ENCODE data around the gene PKIB. TPM values are rescaled to one million over a fixed set of nuclear protein-coding genes. Genes with fewer than 3 reads are reported as not detected.

PKIB gene
- total RNA-seq, 1 donor from 2014 or later = 74.6 TPM

DNA sequence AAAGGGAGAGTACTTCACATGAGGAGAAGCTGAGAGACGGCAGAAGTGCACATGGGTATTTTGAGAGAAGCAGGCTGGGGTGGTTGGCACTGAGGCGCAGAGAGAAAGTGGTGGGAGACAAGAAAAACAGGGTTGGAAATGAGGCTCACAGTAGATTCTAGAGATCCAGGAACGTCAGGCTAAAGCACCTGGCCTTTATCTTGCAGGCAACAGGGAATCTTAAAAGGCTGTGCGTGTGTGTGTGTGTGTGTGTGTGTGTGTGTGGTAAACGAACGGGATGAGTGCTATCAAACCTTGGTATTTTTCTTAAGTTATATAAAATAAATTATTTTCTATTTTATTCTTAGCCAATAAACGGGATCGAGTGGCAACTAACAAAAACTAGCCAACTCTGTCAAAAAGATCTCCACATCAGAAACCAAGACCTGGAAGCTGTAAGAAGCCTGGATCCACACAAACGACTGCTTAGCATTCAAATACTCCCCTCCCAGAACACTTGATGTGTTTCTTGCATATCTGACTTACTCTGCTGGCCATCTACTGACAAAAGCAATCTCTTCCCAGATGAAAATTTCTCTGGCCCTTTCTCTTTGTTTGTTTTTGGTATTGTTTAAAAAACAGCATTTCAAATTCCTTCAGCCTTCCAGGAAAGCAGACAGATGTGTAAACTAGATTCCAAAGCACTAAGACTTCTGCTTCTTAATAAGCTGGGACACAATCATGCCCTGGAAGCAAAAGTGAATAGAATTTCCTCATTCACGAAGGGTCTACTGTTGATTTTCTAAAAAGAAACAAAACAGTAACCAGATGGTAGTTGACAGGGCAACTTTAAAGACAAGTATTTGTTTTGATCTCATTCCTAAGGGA lies 124.6 kb downstream of the PKIB start:
- FAIRE-seq (no peak), DNase-seq (ENCODE audit: low read depth) (no peak)
- no peak overlapping the region for H3K4me2 ChIP-seq (ENCODE audit: low read length)
- H3K79me2 ChIP-seq (ENCODE audit: insufficient read depth, low read length) = no peaks in the 10 kb centered on the region
- Mint-ChIP-seq H3K27ac (ENCODE audit: unreplicated experiment) (no peak overlapping the region), H3K27me3 (ENCODE audit: low read depth, unreplicated experiment) (no peaks in the 10 kb centered on the region), H3K4me3 (ENCODE audit: unreplicated experiment) (no peak overlapping the region), H3K4me1 (ENCODE audit: low read depth, unreplicated experiment) (peaks cover 7% of the 10 kb centered on the region), H3K36me3 (ENCODE audit: low read depth, unreplicated experiment) (no peaks in the 10 kb centered on the region), H3K9me3 (ENCODE audit: unreplicated experiment) (no peaks in the 10 kb centered on the region)
- no peaks in the 10 kb centered on the region for H3K36me3 ChIP-seq (ENCODE audit: insufficient read depth, low read length)
- no peak overlapping the region for H3K4me3 ChIP-seq (ENCODE audit: insufficient read depth, low read depth, low read length)
- no peak overlapping the region for H3K9ac ChIP-seq (ENCODE audit: low read length)
- no peaks in the 10 kb centered on the region for H3K27me3 ChIP-seq (ENCODE audit: insufficient read depth, low read length)
- TF ChIP-seq EZH2 (IDR thresholded peaks at IDR 0.05; ENCODE audit: insufficient read depth, low read length) = no peak
- TF ChIP-seq, protein P1, sequence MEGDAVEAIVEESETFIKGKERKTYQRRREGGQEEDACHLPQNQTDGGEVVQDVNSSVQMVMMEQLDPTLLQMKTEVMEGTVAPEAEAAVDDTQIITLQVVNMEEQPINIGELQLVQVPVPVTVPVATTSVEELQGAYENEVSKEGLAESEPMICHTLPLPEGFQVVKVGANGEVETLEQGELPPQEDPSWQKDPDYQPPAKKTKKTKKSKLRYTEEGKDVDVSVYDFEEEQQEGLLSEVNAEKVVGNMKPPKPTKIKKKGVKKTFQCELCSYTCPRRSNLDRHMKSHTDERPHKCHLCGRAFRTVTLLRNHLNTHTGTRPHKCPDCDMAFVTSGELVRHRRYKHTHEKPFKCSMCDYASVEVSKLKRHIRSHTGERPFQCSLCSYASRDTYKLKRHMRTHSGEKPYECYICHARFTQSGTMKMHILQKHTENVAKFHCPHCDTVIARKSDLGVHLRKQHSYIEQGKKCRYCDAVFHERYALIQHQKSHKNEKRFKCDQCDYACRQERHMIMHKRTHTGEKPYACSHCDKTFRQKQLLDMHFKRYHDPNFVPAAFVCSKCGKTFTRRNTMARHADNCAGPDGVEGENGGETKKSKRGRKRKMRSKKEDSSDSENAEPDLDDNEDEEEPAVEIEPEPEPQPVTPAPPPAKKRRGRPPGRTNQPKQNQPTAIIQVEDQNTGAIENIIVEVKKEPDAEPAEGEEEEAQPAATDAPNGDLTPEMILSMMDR (IDR thresholded peaks at IDR 0.05; ENCODE audit: insufficient read depth, low read depth, low read length) = no peak
- no peaks in the 10 kb centered on the region for H4K20me1 ChIP-seq (ENCODE audit: insufficient read depth, low read length)
- no peaks in the 10 kb centered on the region for H3K9me3 ChIP-seq (ENCODE audit: insufficient read depth, low read depth, low read length)
- H2AFZ ChIP-seq (ENCODE audit: low read depth, low read length) = no peak overlapping the region
- H3K27ac ChIP-seq (ENCODE audit: low read depth, low read length) = no peak overlapping the region
- H3K4me1 ChIP-seq (ENCODE audit: insufficient read depth, low read length) = no peaks in the 10 kb centered on the region

DNA sequence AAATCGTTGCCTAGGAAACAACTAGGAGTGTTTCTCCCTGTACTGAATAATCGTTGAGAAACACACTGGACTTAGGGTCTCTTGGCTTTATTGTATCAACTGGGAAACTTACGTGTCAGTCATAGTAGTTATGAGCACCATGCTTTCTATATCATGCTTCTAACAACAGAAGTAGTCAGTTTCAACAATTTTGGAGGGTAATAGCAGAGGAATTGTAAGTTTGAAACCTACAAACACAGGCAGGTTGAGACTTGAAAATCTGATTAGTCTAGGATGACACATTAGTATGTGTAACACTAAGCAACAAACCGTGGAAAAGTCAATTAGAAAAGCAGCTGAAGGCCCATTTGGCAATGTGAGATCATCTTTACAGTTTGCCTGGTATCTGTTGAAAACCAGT lies 125.4 kb downstream of the PKIB start:
- no peak overlapping the region for H3K9ac ChIP-seq (ENCODE audit: low read length)
- DNase-seq (ENCODE audit: low read depth) = no peak
- H3K36me3 Mint-ChIP-seq (ENCODE audit: low read depth, unreplicated experiment) = no peaks in the 10 kb centered on the region

More for the DNA sequence above, 125.4 kb downstream of the PKIB start:
- Mint-ChIP-seq H3K9me3 (ENCODE audit: unreplicated experiment) (no peaks in the 10 kb centered on the region), H3K4me1 (ENCODE audit: low read depth, unreplicated experiment) (peaks cover 7% of the 10 kb centered on the region), H3K27ac (ENCODE audit: unreplicated experiment) (no peak overlapping the region), H3K27me3 (ENCODE audit: low read depth, unreplicated experiment) (no peaks in the 10 kb centered on the region), H3K4me3 (ENCODE audit: unreplicated experiment) (no peak overlapping the region)
- Histone ChIP-seq H3K36me3 (ENCODE audit: insufficient read depth, low read length) (no peaks in the 10 kb centered on the region), H3K9me3 (ENCODE audit: insufficient read depth, low read depth, low read length) (no peaks in the 10 kb centered on the region), H3K4me3 (ENCODE audit: insufficient read depth, low read depth, low read length) (no peak overlapping the region), H2AFZ (ENCODE audit: low read depth, low read length) (no peak overlapping the region), H3K4me2 (ENCODE audit: low read length) (no peak overlapping the region), H3K27me3 (ENCODE audit: insufficient read depth, low read length) (no peaks in the 10 kb centered on the region), H4K20me1 (ENCODE audit: insufficient read depth, low read length) (no peaks in the 10 kb centered on the region), H3K27ac (ENCODE audit: low read depth, low read length) (no peak overlapping the region), H3K79me2 (ENCODE audit: insufficient read depth, low read length) (no peaks in the 10 kb centered on the region), H3K4me1 (ENCODE audit: insufficient read depth, low read length) (no peaks in the 10 kb centered on the region)
- no peak for TF ChIP-seq EZH2 (IDR thresholded peaks at IDR 0.05; ENCODE audit: insufficient read depth, low read length)
- TF ChIP-seq, protein P1 (IDR thresholded peaks at IDR 0.05; ENCODE audit: insufficient read depth, low read depth, low read length) = no peak
- no peak for FAIRE-seq

Measured in astrocyte (in vitro differentiated cells and primary cell).